Measurements from ENCODE around the gene DDX31.

DDX31 gene

GRCh38 chr9:132632413-132633129 is 37.2 kb downstream of the DDX31 start:
- no peak for ATAC-seq

- no peak for ATAC-seq
Measured at GRCh38 chr9:132631685-132632084, 38.1 kb downstream of the DDX31 start.

- ATAC-seq: no peak
Measured at GRCh38 chr9:132631280-132631679, 38.5 kb downstream of the DDX31 start.

GRCh38 chr9:132630811-132631210 is 39.0 kb downstream of the DDX31 start:
- no peak for ATAC-seq

- ATAC-seq: no peak
Measured at GRCh38 chr9:132630116-132630515, 39.7 kb downstream of the DDX31 start.

- ATAC-seq: no peak
Measured at GRCh38 chr9:132628746-132629145, 41.0 kb downstream of the DDX31 start.

- no peak for ATAC-seq
Measured at GRCh38 chr9:132627594-132627993, 42.2 kb downstream of the DDX31 start.

GRCh38 chr9:132627106-132627505 is 42.7 kb downstream of the DDX31 start:
- no peak for ATAC-seq

- no peak for ATAC-seq
Measured at GRCh38 chr9:132626285-132626684, 43.5 kb downstream of the DDX31 start.

- no peak for ATAC-seq
Measured at GRCh38 chr9:132622159-132622558, 47.6 kb downstream of the DDX31 start.

GRCh38 chr9:132616725-132617124 is 53.1 kb downstream of the DDX31 start:
- no peak for ATAC-seq

GRCh38 chr9:132615774-132616173 is 54.0 kb downstream of the DDX31 start:
- no peak for ATAC-seq

GRCh38 chr9:132614324-132614723 is 55.5 kb downstream of the DDX31 start:
- no peak for ATAC-seq

- ATAC-seq: no peak
Measured at GRCh38 chr9:132610661-132611060, 59.1 kb downstream of the DDX31 start.

GRCh38 chr9:132609829-132610228 is 60.0 kb downstream of the DDX31 start:
- no peak for ATAC-seq

GRCh38 chr9:132609184-132609583 is 60.6 kb downstream of the DDX31 start:
- no peak for ATAC-seq

GRCh38 chr9:132606066-132606465 is 63.7 kb downstream of the DDX31 start:
- ATAC-seq: no peak

GRCh38 chr9:132605387-132605786 is 64.4 kb downstream of the DDX31 start:
- ATAC-seq: no peak

GRCh38 chr9:132602207-132602606 is 67.6 kb downstream of the DDX31 start:
- no peak for ATAC-seq

GRCh38 chr9:132600326-132600984 is 69.3 kb downstream of the DDX31 start:
- no peak for ATAC-seq

- no peak for ATAC-seq
Measured at GRCh38 chr9:132597073-132597775, 72.6 kb downstream of the DDX31 start.

- ATAC-seq: no peak
Measured at GRCh38 chr9:132596200-132596599, 73.6 kb downstream of the DDX31 start.

GRCh38 chr9:132595319-132595718 is 74.5 kb downstream of the DDX31 start:
- no peak for ATAC-seq

GRCh38 chr9:132594412-132594811 is 75.4 kb downstream of the DDX31 start:
- no peak for ATAC-seq
